Dendritic cell treated with granulocyte-macrophage colony-stimulating factor and Interleukin-4, amounts not matched to agents 40 ng/mL and 50 ng/mL, for 4 days (primary cell): ENCODE data around the gene OST4.

Experiments used
- H3K27ac Mint-ChIP-seq: one replicate; pipeline ENCODE4 v1.8.0; 2022; ENCODE audit warnings: mild to moderate bottlenecking, mixed read lengths
- H3K27me3 Mint-ChIP-seq: one replicate; pipeline ENCODE4 v1.8.0; 2022; ENCODE audit warnings: mild to moderate bottlenecking, mixed read lengths
- H3K36me3 Mint-ChIP-seq: one replicate; pipeline ENCODE4 v1.8.0; 2022; ENCODE audit warnings: low read depth, mixed read lengths
- H3K4me1 Mint-ChIP-seq: one replicate; pipeline ENCODE4 v1.8.0; 2022; ENCODE audit warnings: low read depth, mixed read lengths
- H3K4me3 Mint-ChIP-seq: one replicate; pipeline ENCODE4 v1.8.0; 2022; ENCODE audit warnings: mild to moderate bottlenecking, moderate library complexity, mixed read lengths
- H3K9me3 Mint-ChIP-seq: one replicate; pipeline ENCODE4 v1.8.0; 2022; ENCODE audit warnings: mixed read lengths
- intact Hi-C: fragments of 100-400 bp; cut with micrococcal nuclease; formaldehyde crosslinking; loops from one replicate; pipeline ENCODE4 v1.15.0; 2022

Gene OST4

DNA sequence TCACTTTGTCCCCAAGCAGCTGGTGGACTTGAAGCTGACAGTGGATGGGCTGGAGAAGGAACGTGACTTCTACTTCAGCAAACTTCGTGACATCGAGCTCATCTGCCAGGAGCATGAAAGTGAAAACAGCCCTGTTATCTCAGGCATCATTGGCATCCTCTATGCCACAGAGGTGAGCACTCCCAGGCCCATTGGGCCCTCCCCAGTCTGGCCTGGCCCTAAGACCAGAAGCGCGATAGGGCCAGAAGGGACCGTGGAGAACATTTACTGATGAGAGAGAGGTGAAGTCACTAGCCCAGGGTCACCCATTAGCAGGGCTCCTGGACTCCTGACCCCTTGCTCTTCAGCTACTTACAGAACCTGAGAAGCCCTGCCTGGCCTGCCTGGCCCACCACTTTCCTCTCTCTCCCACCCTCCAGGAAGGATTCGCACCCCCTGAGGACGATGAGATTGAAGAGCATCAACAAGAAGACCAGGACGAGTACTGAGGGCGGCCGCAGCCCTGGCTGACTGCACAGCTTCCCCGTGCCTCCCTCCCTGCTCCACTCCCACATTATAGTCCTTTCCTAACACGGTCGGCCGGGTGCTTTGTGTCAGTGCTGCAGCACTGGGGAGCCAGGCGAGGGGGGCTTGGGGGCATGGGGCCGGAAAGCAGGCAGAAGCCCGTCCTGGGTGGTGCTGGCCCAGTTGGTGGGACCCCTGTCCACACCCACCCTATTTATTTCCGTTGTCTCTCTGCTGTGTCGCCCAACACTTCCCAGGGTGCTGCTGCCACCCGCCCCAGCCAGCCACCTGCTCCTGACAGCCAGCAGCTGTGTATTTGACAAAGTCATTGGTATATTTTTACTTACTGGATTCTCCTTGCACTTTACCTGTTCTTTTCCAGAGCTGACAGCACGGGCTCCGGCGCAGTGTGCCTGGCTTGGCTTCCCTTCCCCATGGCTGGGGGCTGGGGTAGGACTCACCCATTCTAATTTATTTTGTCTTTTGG is 45.3 kb downstream of the OST4 start:
- Mint-ChIP-seq H3K9me3 (no peaks in the 10 kb centered on the region), H3K27ac (no peak overlapping the region), H3K4me1 (peaks cover 4% of the 10 kb centered on the region), H3K27me3 (no peaks in the 10 kb centered on the region), H3K36me3 (peaks cover 75% of the 10 kb centered on the region), H3K4me3 (no peak overlapping the region)
- intact Hi-C loops: no loop called here

DNA sequence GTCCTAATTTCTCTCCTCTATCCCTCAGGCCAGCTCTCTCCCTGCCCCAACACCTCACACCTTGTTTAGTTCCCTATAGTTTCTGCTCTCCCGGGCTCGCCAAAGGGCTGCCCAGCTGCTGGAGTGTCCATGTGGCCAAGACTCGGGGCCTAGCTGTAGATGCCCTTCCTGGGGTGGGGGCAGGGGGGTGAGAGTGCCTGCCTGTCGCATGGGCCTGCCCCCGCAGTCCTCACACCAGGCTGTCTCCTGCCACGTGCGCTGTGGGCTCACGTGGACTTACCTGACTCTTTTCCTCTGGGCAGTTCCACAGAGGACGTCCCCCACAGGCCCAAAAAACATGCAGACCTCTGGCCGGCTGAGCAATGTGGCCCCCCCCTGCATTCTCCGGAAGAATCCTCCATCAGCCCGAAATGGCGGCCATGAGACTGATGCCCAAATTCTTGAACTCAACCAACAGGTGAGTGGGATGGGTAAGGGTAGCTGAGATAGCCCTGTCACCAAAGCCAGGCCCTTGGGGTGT is 46.1 kb downstream of the OST4 start:
- no peaks in the 10 kb centered on the region for H3K27me3 Mint-ChIP-seq
- no peaks in the 10 kb centered on the region for H3K9me3 Mint-ChIP-seq
- peaks cover under 1% of the 10 kb centered on the region for H3K4me1 Mint-ChIP-seq
- intact Hi-C loops: no loop called here
- H3K36me3 Mint-ChIP-seq: peaks cover 75% of the 10 kb centered on the region
- no peak overlapping the region for H3K4me3 Mint-ChIP-seq
- H3K27ac Mint-ChIP-seq: no peak overlapping the region

DNA sequence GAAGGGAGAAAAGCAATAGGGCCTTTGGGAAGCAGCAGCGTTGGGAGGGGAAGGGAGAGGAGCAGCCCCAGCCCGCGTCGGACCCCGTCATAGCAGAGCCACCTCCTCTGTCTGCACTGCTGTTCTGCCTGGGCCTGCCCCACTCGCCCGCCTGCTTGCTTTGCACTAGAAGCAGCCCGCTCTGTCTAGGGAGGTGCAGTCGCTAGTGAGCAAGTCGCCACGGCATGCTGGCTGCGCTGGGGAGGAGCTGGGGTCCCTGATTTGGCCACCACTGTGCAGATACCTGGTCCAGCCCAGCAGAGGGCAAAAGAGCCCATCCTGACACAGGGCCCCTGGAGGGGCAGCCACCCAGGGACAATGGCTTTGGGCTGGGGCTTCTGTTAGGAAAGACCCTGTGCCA is 46.6 kb downstream of the OST4 start:
- Mint-ChIP-seq H3K27me3 (no peaks in the 10 kb centered on the region), H3K4me1 (no peaks in the 10 kb centered on the region), H3K4me3 (no peak overlapping the region), H3K36me3 (peaks cover 73% of the 10 kb centered on the region), H3K9me3 (no peaks in the 10 kb centered on the region), H3K27ac (no peak overlapping the region)
- intact Hi-C loops: no loop called here

DNA sequence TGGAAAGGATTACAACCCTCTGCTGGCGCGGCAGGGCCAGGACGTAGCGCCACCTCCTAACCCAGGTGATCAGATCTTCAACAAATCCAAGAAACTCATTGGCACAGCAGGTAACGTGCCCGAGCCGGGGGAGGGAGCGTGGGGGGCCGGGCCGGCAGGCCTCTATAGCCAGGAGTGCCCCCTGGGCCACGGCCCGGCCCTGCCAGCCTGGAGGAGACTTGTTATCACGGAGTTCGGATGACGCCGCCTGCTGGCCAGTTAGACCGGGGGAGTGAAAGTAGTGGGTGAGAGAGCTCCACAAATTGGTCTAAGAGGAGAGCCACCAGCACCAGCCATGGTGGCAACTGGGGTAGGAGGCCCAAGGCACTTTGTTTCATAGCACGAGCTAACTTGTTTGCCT is 47.3 kb downstream of the OST4 start:
- intact Hi-C loops: no loop called here
- Mint-ChIP-seq H3K4me1 (no peaks in the 10 kb centered on the region), H3K4me3 (no peak overlapping the region), H3K36me3 (peaks cover 68% of the 10 kb centered on the region), H3K9me3 (no peaks in the 10 kb centered on the region), H3K27ac (no peak overlapping the region), H3K27me3 (no peaks in the 10 kb centered on the region)

DNA sequence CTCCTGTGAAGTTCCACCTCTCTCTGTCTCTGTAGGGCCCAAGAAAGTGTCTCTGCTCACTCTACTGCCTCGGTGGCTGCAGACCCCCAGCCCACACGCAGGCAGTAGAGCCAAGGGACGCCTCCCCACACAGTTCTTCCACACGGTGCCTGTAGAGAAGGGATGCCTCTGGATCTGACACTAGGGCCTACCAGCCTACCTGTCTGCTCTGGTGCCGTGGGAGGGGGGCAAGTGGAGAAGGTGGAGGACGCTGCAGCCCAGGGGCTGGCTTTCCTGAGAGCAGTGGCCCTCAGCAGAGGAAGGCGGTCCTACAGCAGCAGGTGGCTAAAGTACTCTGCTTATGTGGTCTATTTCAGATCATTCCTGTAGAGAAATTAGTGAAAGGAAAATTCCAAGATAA is 47.7 kb downstream of the OST4 start:
- Mint-ChIP-seq H3K4me3 (no peak overlapping the region), H3K27me3 (no peaks in the 10 kb centered on the region), H3K9me3 (no peaks in the 10 kb centered on the region), H3K4me1 (no peaks in the 10 kb centered on the region), H3K36me3 (peaks cover 64% of the 10 kb centered on the region), H3K27ac (no peak overlapping the region)
- intact Hi-C loops: no loop called here

DNA sequence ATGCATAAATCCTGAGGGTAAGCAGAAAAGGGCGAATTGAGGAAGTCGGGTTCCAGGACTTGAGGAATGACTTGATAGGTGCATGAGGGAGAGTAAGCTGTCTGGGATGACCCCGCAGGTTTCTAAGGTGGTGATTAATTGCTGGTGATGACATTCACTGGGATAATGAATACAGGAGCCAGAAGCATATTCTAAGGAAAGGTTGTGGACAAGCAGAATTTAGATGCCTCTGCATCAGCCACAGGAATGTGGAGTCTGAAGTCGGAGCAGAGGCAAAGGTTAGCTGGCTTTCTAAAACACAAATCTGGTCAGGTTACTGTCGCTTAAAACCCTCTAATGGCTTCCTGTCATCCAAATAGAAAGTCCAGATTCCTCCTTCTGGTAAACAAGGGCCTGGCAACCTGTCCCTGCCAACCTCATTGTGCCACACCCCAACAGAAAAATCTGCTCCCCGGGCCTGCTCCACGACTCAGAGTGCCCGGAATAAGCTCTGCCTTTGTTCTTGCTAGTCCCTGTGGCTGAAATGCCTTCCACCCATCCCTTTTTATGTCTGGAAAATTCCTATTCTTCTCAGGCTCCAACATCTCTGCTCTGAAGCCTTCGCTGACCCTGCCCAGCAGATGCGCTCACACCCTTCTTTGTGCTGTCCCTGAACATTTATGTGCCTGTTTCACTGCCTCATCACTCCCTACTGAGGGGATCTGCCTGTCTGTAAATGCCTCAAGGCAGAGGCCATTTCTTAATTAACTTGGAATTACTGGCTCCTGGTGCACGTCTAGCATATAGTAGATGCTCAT is 50.0 kb downstream of the OST4 start:
- no peak overlapping the region for H3K4me3 Mint-ChIP-seq
- H3K27me3 Mint-ChIP-seq: no peaks in the 10 kb centered on the region
- no peaks in the 10 kb centered on the region for H3K4me1 Mint-ChIP-seq
- H3K9me3 Mint-ChIP-seq: no peaks in the 10 kb centered on the region
- intact Hi-C loops: no loop called here
- H3K27ac Mint-ChIP-seq: no peak overlapping the region
- peaks cover 41% of the 10 kb centered on the region for H3K36me3 Mint-ChIP-seq
